T-cell (primary cell): ENCODE measurements around the gene SFXN3. TPM values are rescaled to one million over a fixed set of nuclear protein-coding genes. Genes with fewer than 3 reads are reported as not detected.
"Not testable (repeated sequence)": the region's sequence is repeated elsewhere in the genome, so short reads cannot be mapped to it uniquely, and the experiment has no call there.

Experiments
- ATAC-seq, 4 experiments: fragments of 200-7000 bp in 3 of 4; fragments of 150-1000 bp in 1 of 4; cut with Tn5 transposase; replicated peaks in 1 of 4; 1 replicate in 3 of 4; 2 replicates in 1 of 4; pipeline ENCODE4 v1.10.0; 2021; ENCODE audit warnings: moderate library complexity in 3 of 4, mild to moderate bottlenecking in 2 of 4, moderate number of reproducible peaks in 1 of 4
- CTCF ChIA-PET, 2 donors: fragments of 300-600 bp; sonication (Branson Sonifier 250); formaldehyde crosslinking; loops; one replicate each; lab custom pipeline; 2022; ENCODE audit warnings: antibody characterized with exemption in 2 of 2; lab: Charles Lee
- POLR2A ChIA-PET, 2 donors: fragments of 300-600 bp; sonication (Branson Sonifier 250); formaldehyde crosslinking; loops; one replicate each; lab custom pipeline; 2022; ENCODE audit warnings: antibody characterized with exemption in 2 of 2; lab: Charles Lee
- DNase-seq, 35 experiments: peaks; one replicate each; pipeline versions ENCODE4 v3.0.0 to v3.0.0-alpha.2; 2013 to 2023
- H3K27ac ChIP-seq: one replicate; pipeline ENCODE4 v1.5.1; 2013; ENCODE audit warnings: low read length
- H3K27me3 ChIP-seq, 2 experiments: replicated peaks in 1 of 2; 1 replicate in 1 of 2; 2 replicates in 1 of 2; pipeline versions ENCODE4 v1.6.1 to v1.7.0; 2013; ENCODE audit warnings: low read length in 1 of 2, mixed read lengths in 1 of 2; ENCODE audit not compliant: control insufficient read depth in 2 of 2, insufficient read depth in 2 of 2; ENCODE audit errors: extremely low read depth in 1 of 2
- H3K36me3 ChIP-seq, 2 donors: 1 replicate in 1 of 2; 2 replicates in 1 of 2; pipeline versions ENCODE4 v1.6.1 to v1.7.0; 2013; ENCODE audit warnings: low read length in 1 of 2; ENCODE audit not compliant: control insufficient read depth in 2 of 2, insufficient read depth in 1 of 2; ENCODE audit errors: extremely low read depth in 1 of 2
- H3K4me1 ChIP-seq, 2 experiments: 1 replicate in 1 of 2; 2 replicates in 1 of 2; pipeline versions ENCODE4 v1.6.1 to v1.7.0; 2013; ENCODE audit warnings: low read length in 2 of 2, mixed read lengths in 1 of 2; ENCODE audit not compliant: insufficient read depth in 2 of 2, control insufficient read depth in 1 of 2; ENCODE audit errors: extremely low read depth in 1 of 2
- H3K4me3 ChIP-seq, 2 donors: 1 replicate in 1 of 2; 2 replicates in 1 of 2; pipeline versions ENCODE4 v1.5.1 to v1.7.0; 2013; ENCODE audit warnings: mild to moderate bottlenecking in 2 of 2, low read length in 1 of 2, moderate library complexity in 1 of 2; ENCODE audit not compliant: control insufficient read depth in 1 of 2; ENCODE audit errors: extremely low read depth in 1 of 2
- H3K9me3 ChIP-seq: 2 replicates; pipeline ENCODE4 v1.7.0; 2013
- H3K27ac Mint-ChIP-seq, 2 donors: one replicate each; pipeline ENCODE4 v1.8.0; 2020 to 2021; ENCODE audit warnings: mild to moderate bottlenecking in 2 of 2, mixed read lengths in 2 of 2
- H3K27me3 Mint-ChIP-seq, 2 donors: one replicate each; pipeline ENCODE4 v1.8.0; 2021 to 2022; ENCODE audit warnings: mixed read lengths in 2 of 2
- H3K36me3 Mint-ChIP-seq: one replicate; pipeline ENCODE4 v1.8.0; 2021; ENCODE audit warnings: mixed read lengths
- H3K4me1 Mint-ChIP-seq, 3 donors: one replicate each; pipeline ENCODE4 v1.8.0; 2020 to 2022; ENCODE audit warnings: mixed read lengths in 3 of 3, mild to moderate bottlenecking in 1 of 3
- H3K4me3 Mint-ChIP-seq, 3 donors: one replicate each; pipeline ENCODE4 v1.8.0; 2020 to 2022; ENCODE audit warnings: mild to moderate bottlenecking in 3 of 3, mixed read lengths in 3 of 3, moderate library complexity in 3 of 3
- H3K9me3 Mint-ChIP-seq, 3 donors: one replicate each; pipeline ENCODE4 v1.8.0; 2020 to 2022; ENCODE audit warnings: mixed read lengths in 3 of 3
- WGBS: methylation state at CpG from one replicate; pipeline ENCODE4 v1.1.5; 2013; ENCODE audit warnings: missing lambda C conversion rate; ENCODE audit not compliant: insufficient coverage; 5-methylcytosine and 5-hydroxymethylcytosine counted together
- total RNA-seq, 35 experiments: library from RNA in 6 of 35; stranded (reverse) in 6 of 35; fragments of 120-200 nt in 1 of 35; gene quantifications; one replicate each; pipeline versions ENCODE4 v1.2.1 to v1.2.4 and lab custom pipeline; 2013 to 2026

SFXN3 gene
- total RNA-seq, 5 donors from 2014 or later (not counting 1 experiment from before 2014, with no cell fraction given): 45.2 to 113 (median 91.0) TPM

- Mint-ChIP-seq H3K27ac (peak overlapping the region; percentile 94 to 96), H3K4me3 (peak overlapping the region; percentile 84 to 92 (median 91)), H3K36me3 (peaks cover 8% of the 10 kb centered on the region), H3K9me3 (no peaks in the 10 kb centered on the region), H3K4me1 (peaks cover 17 to 26% (median 20%) of the 10 kb centered on the region in 3 donors), H3K27me3 (no peaks in the 10 kb centered on the region)
- POLR2A ChIA-PET: interaction anchor here (0.6 to 1.5 kb wide), 4 partner anchors 16 to 411 kb away, joined by 3 to 5 read pairs (median 3); partner anchors contain the start of gene SLF2 (in 1 of the 2)
- Histone ChIP-seq H3K27me3 (peaks cover 0 to 11% of the 10 kb centered on the region in 2 experiments), H3K36me3 (peaks cover 0 to 12% of the 10 kb centered on the region in 2 donors), H3K4me3 (peak overlapping the region; percentile 73 to 85), H3K9me3 (no peaks in the 10 kb centered on the region), H3K27ac (no peak overlapping the region), H3K4me1 (peaks cover 7 to 27% of the 10 kb centered on the region in 2 experiments)
- 3% methylated on average over 19 of the region's 25 CpGs for WGBS
- CTCF ChIA-PET: interaction anchor here (0.5 to 2.5 kb wide), 22 partner anchors 9 to 811 kb away, joined by 3 to 25 read pairs (median 6); partner anchors contain the start of genes HIF1AN (in 1 of the 2), KAZALD1 (in 1 of the 2), MRPL43 (in 1 of the 2) and TWNK (in 1 of the 2)
- no peak for ATAC-seq
- DNase-seq: no peak
Observed at GRCh38 chr10:101030496-101031127, 422 bp upstream of the SFXN3 start.

DNA sequence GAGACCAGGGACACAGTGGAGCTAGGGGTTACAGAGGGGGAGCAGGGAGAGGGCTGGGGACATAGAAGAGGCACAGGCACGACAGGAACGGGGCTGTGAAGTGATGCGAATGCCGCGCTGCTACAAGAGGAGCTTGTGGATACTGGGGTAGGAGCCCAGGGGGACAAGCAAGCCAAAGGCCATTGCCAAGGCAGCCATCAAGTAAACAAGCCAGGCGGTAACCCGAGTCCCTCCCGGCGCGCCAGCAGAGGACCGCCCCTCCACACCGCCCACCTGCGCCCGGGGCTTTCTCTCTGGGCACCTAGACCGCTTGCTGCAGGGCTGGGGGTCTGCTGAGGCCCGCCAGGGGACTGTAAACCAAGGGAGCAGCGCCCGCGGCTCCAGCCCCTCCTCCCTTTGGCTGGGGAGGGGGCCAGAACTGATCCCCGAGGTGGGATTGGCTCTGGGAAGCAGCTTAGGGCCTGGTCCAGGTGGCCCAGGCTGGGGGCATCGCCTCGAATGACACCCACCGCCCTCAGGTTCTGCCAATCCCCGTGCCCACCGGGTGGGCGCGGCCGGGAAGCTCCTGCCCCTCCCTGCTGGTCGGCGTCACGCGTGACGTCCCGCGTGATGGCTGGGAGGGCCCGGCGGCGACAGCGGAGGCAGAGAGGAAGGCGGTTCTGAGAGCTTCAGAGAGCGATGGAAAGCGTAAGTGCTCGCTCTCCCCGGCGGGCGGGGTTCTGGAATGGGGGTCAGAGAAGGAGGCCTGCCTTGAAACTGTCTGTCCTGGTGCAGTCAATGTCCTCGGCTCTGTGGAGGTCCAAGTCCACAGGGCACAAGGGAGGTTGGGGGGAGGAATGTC lies 982 bp downstream of the SFXN3 start:
- ATAC-seq (peak; percentile 58 to 72 (median 63)), DNase-seq (peak; percentile 57 to 91 (median 80))
- Histone ChIP-seq H3K36me3 (peaks cover 7 to 26% of the 10 kb centered on the region in 2 donors), H3K27ac (peak overlapping the region; percentile 93), H3K4me1 (peaks cover 7 to 27% of the 10 kb centered on the region in 2 experiments), H3K9me3 (no peaks in the 10 kb centered on the region), H3K4me3 (peak overlapping the region; percentile 73 to 85), H3K27me3 (peaks cover 0 to 11% of the 10 kb centered on the region in 2 experiments)
- peaks cover 17 to 26% (median 20%) of the 10 kb centered on the region in 3 donors for H3K4me1 Mint-ChIP-seq
- CTCF ChIA-PET: interaction anchor here (0.6 to 2.5 kb wide), 16 partner anchors 9 to 1475 kb away, joined by 3 to 25 read pairs (median 4); partner anchors contain the start of genes KAZALD1 (in 2 of the 2), MRPL43 (in 1 of the 2) and TWNK (in 1 of the 2)
- H3K27ac Mint-ChIP-seq: peak overlapping the region; percentile 96 to 97
- peaks cover 20% of the 10 kb centered on the region for H3K36me3 Mint-ChIP-seq
- under 1% methylated on average over 44 of the region's 47 CpGs for WGBS
- no peaks in the 10 kb centered on the region for H3K9me3 Mint-ChIP-seq
- POLR2A ChIA-PET: interaction anchor here (0.6 to 1.5 kb wide), 6 partner anchors 9 to 1087 kb away, joined by 3 to 9 read pairs (median 3); no protein-coding TSS in a partner anchor
- H3K4me3 Mint-ChIP-seq: peak overlapping the region; percentile 84 to 92 (median 91)
- H3K27me3 Mint-ChIP-seq: no peaks in the 10 kb centered on the region

- peaks cover 17 to 26% (median 20%) of the 10 kb centered on the region in 3 donors for H3K4me1 Mint-ChIP-seq
- H3K36me3 Mint-ChIP-seq: peaks cover 27% of the 10 kb centered on the region
- H3K4me3 Mint-ChIP-seq: peak overlapping the region; percentile 84 to 92 (median 91)
- peaks cover 7 to 33% of the 10 kb centered on the region in 2 donors for H3K36me3 ChIP-seq
- H3K9me3 ChIP-seq: no peaks in the 10 kb centered on the region
- peaks cover 0 to 11% of the 10 kb centered on the region in 2 experiments for H3K27me3 ChIP-seq
- DNase-seq (peak in 4 of 35 experiments; percentile 37 to 58 (median 46)), ATAC-seq (peak; percentile 17 to 25 (median 19))
- 16% methylated on average over 5 of the region's 6 CpGs for WGBS
- H3K27me3 Mint-ChIP-seq: no peaks in the 10 kb centered on the region
- H3K9me3 Mint-ChIP-seq: no peaks in the 10 kb centered on the region
- H3K27ac ChIP-seq: peak overlapping the region; percentile 93
- POLR2A ChIA-PET: interaction anchor here (0.6 to 1.5 kb wide), 6 partner anchors 8 to 1087 kb away, joined by 3 to 9 read pairs (median 3); no protein-coding TSS in a partner anchor
- H3K4me1 ChIP-seq: peaks cover 7 to 27% of the 10 kb centered on the region in 2 experiments
- CTCF ChIA-PET: interaction anchor here (0.6 to 2.5 kb wide), 11 partner anchors 9 to 1474 kb away, joined by 3 to 25 read pairs (median 4); partner anchors contain the start of gene KAZALD1 (in 1 of the 2)
- H3K27ac Mint-ChIP-seq: peak overlapping the region; percentile 91 to 97
- peak overlapping the region; percentile 35 to 73 for H3K4me3 ChIP-seq
Observed at GRCh38 chr10:101032637-101033224, 1.7 kb downstream of the SFXN3 start.

DNA sequence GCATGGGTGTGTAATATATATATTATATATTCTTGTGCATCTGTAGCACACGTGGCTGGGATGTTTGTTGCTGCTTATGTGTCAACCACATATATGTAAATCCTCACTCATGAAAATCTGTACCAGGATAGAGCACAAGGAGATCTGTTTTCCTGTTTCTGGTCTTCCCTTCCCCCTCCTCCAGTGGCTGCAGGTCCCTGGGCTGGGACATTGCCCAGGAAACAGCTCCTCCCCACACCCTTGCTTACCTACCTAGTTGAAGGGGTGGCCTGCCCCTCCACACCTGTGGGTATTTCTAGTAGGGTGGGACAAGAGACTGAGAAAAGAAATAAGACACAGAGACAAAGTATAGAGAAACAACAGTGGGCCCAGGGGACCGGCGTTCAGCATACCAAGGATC lies 2.2 kb downstream of the SFXN3 start:
- peaks cover 17 to 26% (median 20%) of the 10 kb centered on the region in 3 donors for H3K4me1 Mint-ChIP-seq
- H3K9me3 ChIP-seq: no peaks in the 10 kb centered on the region
- no peak for ATAC-seq
- H3K4me3 ChIP-seq: peak overlapping the region in 1 of 2 donors; percentile 73
- H3K27me3 Mint-ChIP-seq: no peaks in the 10 kb centered on the region
- H3K9me3 Mint-ChIP-seq: no peaks in the 10 kb centered on the region
- H3K27me3 ChIP-seq: peaks cover 0 to 11% of the 10 kb centered on the region in 2 experiments
- peaks cover 7 to 39% of the 10 kb centered on the region in 2 donors for H3K36me3 ChIP-seq
- peaks cover 32% of the 10 kb centered on the region for H3K36me3 Mint-ChIP-seq
- WGBS: no CpG with 5 or more reads among the region's 3 CpGs
- H3K27ac ChIP-seq: peak overlapping the region; percentile 93
- DNase-seq: no peak
- no peak overlapping the region for H3K27ac Mint-ChIP-seq
- CTCF ChIA-PET: no interaction called here
- POLR2A ChIA-PET: no interaction called here
- peaks cover 7 to 27% of the 10 kb centered on the region in 2 experiments for H3K4me1 ChIP-seq
- peak overlapping the region; percentile 84 to 92 (median 91) for H3K4me3 Mint-ChIP-seq

DNA sequence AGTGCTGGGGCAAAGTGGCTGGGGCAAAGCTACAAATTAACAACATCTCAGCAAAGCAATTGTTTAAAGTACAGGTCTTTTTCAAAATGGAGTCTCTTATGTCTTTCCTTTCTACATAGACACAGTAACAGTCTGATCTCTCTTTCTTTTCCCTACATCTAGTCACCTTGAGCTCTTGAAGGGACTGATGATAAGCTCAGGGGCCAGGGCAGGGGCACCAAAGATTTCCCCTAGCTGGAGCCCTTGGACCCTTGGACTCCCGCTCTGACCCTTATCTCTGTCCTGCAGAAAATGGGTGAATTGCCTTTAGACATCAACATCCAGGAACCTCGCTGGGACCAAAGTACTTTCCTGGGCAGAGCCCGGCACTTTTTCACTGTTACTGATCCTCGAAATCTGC lies 3.4 kb downstream of the SFXN3 start:
- peaks cover 0 to 10% of the 10 kb centered on the region in 2 experiments for H3K27me3 ChIP-seq

More for the DNA sequence above, 3.4 kb downstream of the SFXN3 start:
- peaks cover 7 to 44% of the 10 kb centered on the region in 2 donors for H3K36me3 ChIP-seq
- Mint-ChIP-seq H3K36me3 (peaks cover 36% of the 10 kb centered on the region), H3K4me1 (peaks cover 17 to 26% (median 20%) of the 10 kb centered on the region in 3 donors)
- not testable (repeated sequence) for H3K27ac Mint-ChIP-seq, H3K4me3 ChIP-seq, H3K4me3 Mint-ChIP-seq, H3K27me3 Mint-ChIP-seq, H3K27ac ChIP-seq, ATAC-seq, H3K9me3 ChIP-seq, DNase-seq, H3K9me3 Mint-ChIP-seq
- H3K4me1 ChIP-seq: peaks cover 7 to 27% of the 10 kb centered on the region in 2 experiments
- WGBS: 100% methylated on average over 4 of the region's 4 CpGs
- CTCF ChIA-PET: interaction anchor here in 1 of 2 donors (0.9 kb wide), 1 partner anchor 9 kb away, joined by 4 read pairs; no protein-coding TSS in a partner anchor
- POLR2A ChIA-PET: interaction anchor here in 1 of 2 donors (0.9 kb wide), 1 partner anchor 9 kb away, joined by 3 read pairs; no protein-coding TSS in a partner anchor
